ENCODE data around the gene FIGN. TPM values are rescaled to one million over a fixed set of nuclear protein-coding genes. Genes with fewer than 3 reads are reported as not detected.

Gene FIGN
- total RNA-seq, 1 experiment from 2014 or later: not detected

DNA sequence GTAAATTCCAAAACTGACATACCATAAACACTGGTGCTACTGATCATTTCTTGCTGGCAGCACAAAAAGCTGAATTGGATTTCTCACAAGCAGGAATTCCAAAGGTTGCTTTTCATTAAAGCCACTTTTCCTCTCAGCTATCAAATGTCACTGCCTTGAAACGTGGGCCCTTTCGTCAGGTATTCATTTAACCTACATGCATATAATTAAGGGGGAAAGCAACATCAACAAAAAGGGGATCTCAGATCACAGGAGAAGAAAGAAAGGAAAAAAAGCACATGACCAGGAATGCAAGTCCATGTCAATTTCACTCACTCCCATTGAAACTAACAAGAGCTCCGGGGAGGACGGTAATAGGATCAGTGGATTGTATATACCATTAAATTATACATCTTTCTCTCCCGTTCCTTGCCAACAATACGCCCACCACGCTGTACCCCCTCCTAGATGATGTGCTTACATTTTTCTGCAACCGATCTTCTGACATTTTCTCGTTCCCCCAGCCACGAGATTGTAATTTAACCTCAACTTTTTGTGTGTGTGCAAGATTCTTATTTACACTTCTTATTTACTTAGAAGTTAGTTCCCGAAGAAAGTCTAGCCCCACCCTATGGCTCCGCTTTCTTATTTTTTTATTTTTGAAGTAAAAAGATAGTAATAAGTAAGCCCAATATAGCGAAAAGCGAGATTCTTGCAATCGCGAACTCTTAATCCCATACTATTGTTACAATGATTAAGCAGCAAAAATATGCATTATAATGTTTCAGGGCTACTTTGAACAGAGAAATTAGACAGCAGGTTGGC lies 725 bp downstream of the FIGN start:
- BruUV-seq (replicated peaks): no TSS peak
- H3K27ac ChIP-seq (ENCODE audit: low read depth, low read length): no peak overlapping the region
- H3K79me2 ChIP-seq (ENCODE audit: insufficient read depth, low read length): no peaks in the 10 kb centered on the region
- ChIA-PET RAD21 (ENCODE audit: low non-redundant PET in 1 of 2, low total read pairs in 2 of 2, uncharacterized antibody in 2 of 2, unreplicated experiment in 2 of 2) (no interaction called here), POLR2A (no interaction called here), CTCF (no interaction called here)
- H3K9me2 ChIP-seq (ENCODE audit: insufficient read depth): no peaks in the 10 kb centered on the region
- H4K20me1 ChIP-seq (ENCODE audit: insufficient read depth): no peaks in the 10 kb centered on the region
- no peak overlapping the region for H3K4me3 ChIP-seq (replicated peaks in 1 of 2; ENCODE audit: low read depth in 1 of 2, low read length in 2 of 2)
- no peak overlapping the region for H3K9ac ChIP-seq (ENCODE audit: low read length)
- H3K36me3 ChIP-seq (ENCODE audit: control insufficient read depth in 1 of 2, insufficient read depth in 2 of 2, low read length in 2 of 2): no peaks in the 10 kb centered on the region
- ATAC-seq: no peak
- DNase-seq (ENCODE audit: low read depth, low spot score): no peak
- H3K4me2 ChIP-seq (ENCODE audit: low read length): no peak overlapping the region
- peaks cover 64% of the 10 kb centered on the region for H3K27me3 ChIP-seq (ENCODE audit: insufficient read depth, low read length)
- H3K4me1 ChIP-seq (ENCODE audit: control insufficient read depth in 1 of 2, insufficient read depth in 2 of 2, low read length in 2 of 2): no peaks in the 10 kb centered on the region
- no peak overlapping the region for H2AFZ ChIP-seq (ENCODE audit: low read depth, low read length, poor library complexity, severe bottlenecking)
- no peaks in the 10 kb centered on the region for H3K9me3 ChIP-seq (ENCODE audit: control insufficient read depth in 1 of 2, insufficient read depth in 1 of 2, low read depth in 1 of 2, low read length in 2 of 2)
- intact Hi-C loops (cut with micrococcal nuclease): no loop called here
- TF ChIP-seq ZFX (IDR thresholded peaks at IDR 0.05) (no peak), EZH2 (IDR thresholded peaks at IDR 0.05) (no peak), JUND (IDR thresholded peaks at IDR 0.05) (no peak), ZNF274 (IDR thresholded peaks at IDR 0.05; ENCODE audit: low read depth, low read length) (no peak), ELF1 (IDR thresholded peaks at IDR 0.05; ENCODE audit: borderline replicate concordance, low read depth) (no peak), YY1 (IDR thresholded peaks at IDR 0.05; ENCODE audit: extremely low read depth, insufficient replicate concordance, low read depth, low read length) (no peak), EZH2phosphoT487 (IDR thresholded peaks at IDR 0.05; ENCODE audit: borderline replicate concordance) (no peak), POLR2A (IDR thresholded peaks at IDR 0.05; ENCODE audit: borderline replicate concordance, extremely low read depth, insufficient read depth, insufficient read length) (no peak), SIN3A (IDR thresholded peaks at IDR 0.05; ENCODE audit: low read depth) (no peak), POLR2AphosphoS5 (IDR thresholded peaks at IDR 0.05; ENCODE audit: low read depth, low read length) (no peak)
- TF ChIP-seq, protein P1, sequence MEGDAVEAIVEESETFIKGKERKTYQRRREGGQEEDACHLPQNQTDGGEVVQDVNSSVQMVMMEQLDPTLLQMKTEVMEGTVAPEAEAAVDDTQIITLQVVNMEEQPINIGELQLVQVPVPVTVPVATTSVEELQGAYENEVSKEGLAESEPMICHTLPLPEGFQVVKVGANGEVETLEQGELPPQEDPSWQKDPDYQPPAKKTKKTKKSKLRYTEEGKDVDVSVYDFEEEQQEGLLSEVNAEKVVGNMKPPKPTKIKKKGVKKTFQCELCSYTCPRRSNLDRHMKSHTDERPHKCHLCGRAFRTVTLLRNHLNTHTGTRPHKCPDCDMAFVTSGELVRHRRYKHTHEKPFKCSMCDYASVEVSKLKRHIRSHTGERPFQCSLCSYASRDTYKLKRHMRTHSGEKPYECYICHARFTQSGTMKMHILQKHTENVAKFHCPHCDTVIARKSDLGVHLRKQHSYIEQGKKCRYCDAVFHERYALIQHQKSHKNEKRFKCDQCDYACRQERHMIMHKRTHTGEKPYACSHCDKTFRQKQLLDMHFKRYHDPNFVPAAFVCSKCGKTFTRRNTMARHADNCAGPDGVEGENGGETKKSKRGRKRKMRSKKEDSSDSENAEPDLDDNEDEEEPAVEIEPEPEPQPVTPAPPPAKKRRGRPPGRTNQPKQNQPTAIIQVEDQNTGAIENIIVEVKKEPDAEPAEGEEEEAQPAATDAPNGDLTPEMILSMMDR (IDR thresholded peaks at IDR 0.05 in 2 of 3, conservative IDR thresholded peaks at IDR 0.05 in 1 of 3; ENCODE audit: borderline replicate concordance in 1 of 3, insufficient read depth in 1 of 3, low read depth in 2 of 3, low read length in 2 of 3): no peak
- TF ChIP-seq, protein P2, sequence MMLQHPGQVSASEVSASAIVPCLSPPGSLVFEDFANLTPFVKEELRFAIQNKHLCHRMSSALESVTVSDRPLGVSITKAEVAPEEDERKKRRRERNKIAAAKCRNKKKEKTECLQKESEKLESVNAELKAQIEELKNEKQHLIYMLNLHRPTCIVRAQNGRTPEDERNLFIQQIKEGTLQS (IDR thresholded peaks at IDR 0.05): no peak
- TF ChIP-seq, protein P3, sequence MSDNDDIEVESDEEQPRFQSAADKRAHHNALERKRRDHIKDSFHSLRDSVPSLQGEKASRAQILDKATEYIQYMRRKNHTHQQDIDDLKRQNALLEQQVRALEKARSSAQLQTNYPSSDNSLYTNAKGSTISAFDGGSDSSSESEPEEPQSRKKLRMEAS (IDR thresholded peaks at IDR 0.05): no peak
- TF ChIP-seq, protein P4, sequence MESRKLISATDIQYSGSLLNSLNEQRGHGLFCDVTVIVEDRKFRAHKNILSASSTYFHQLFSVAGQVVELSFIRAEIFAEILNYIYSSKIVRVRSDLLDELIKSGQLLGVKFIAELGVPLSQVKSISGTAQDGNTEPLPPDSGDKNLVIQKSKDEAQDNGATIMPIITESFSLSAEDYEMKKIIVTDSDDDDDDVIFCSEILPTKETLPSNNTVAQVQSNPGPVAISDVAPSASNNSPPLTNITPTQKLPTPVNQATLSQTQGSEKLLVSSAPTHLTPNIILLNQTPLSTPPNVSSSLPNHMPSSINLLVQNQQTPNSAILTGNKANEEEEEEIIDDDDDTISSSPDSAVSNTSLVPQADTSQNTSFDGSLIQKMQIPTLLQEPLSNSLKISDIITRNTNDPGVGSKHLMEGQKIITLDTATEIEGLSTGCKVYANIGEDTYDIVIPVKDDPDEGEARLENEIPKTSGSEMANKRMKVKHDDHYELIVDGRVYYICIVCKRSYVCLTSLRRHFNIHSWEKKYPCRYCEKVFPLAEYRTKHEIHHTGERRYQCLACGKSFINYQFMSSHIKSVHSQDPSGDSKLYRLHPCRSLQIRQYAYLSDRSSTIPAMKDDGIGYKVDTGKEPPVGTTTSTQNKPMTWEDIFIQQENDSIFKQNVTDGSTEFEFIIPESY (IDR thresholded peaks at IDR 0.05; ENCODE audit: extremely low read depth, insufficient replicate concordance, low read length): no peak

All from HCT116 (cell line).